ENCODE results near the gene SH3YL1. TPM values are rescaled to one million over a fixed set of nuclear protein-coding genes. Genes with fewer than 3 reads are reported as not detected.

SH3YL1 gene
- total RNA-seq, 1 donor from 2014 or later, result 61.4 TPM

DNA sequence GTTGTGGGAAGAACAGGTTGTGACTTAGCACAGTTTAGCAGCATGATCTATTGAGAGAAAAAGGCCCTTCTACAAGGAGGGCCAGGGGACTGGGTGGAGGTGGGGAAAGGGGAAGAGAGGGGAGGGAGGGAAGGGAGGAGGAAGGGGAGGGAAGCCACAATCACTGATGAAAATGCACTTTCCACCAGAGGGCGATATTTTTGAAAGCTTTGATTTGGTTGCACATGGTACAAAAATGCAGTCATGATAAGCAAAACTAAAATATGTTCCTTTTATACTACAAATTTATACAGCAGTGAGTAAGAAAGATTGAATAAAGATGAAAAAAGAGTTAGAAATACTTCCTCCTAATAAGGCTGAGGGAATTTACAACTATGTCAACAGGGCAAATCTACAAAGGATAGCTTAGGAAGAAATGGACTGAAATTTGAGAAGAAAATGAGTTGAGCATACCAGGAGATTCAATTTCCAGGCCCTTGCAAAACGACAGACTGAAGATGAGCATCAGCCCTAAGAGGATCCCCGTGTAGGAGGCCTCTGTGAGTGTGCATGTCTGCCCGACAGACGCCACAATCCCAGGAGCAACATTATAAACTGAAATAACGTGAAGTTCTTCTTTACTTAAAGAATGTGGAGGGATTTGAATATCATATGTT, 17.2 kb downstream of the SH3YL1 start:
- Mint-ChIP-seq H3K4me1 (ENCODE audit: unreplicated experiment) (peaks cover 19% of the 10 kb centered on the region), H3K4me3 (no peak overlapping the region), H3K27ac (peak overlapping the region; percentile 61), H3K36me3 (peaks cover 42% of the 10 kb centered on the region), H3K27me3 (no peaks in the 10 kb centered on the region), H3K9me3 (no peaks in the 10 kb centered on the region)
- TF ChIP-seq, protein P1, sequence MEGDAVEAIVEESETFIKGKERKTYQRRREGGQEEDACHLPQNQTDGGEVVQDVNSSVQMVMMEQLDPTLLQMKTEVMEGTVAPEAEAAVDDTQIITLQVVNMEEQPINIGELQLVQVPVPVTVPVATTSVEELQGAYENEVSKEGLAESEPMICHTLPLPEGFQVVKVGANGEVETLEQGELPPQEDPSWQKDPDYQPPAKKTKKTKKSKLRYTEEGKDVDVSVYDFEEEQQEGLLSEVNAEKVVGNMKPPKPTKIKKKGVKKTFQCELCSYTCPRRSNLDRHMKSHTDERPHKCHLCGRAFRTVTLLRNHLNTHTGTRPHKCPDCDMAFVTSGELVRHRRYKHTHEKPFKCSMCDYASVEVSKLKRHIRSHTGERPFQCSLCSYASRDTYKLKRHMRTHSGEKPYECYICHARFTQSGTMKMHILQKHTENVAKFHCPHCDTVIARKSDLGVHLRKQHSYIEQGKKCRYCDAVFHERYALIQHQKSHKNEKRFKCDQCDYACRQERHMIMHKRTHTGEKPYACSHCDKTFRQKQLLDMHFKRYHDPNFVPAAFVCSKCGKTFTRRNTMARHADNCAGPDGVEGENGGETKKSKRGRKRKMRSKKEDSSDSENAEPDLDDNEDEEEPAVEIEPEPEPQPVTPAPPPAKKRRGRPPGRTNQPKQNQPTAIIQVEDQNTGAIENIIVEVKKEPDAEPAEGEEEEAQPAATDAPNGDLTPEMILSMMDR (conservative IDR thresholded peaks at IDR 0.05), result peak; percentile 78
- no peak for DNase-seq (ENCODE audit: extremely low spot score, unreplicated experiment)

DNA sequence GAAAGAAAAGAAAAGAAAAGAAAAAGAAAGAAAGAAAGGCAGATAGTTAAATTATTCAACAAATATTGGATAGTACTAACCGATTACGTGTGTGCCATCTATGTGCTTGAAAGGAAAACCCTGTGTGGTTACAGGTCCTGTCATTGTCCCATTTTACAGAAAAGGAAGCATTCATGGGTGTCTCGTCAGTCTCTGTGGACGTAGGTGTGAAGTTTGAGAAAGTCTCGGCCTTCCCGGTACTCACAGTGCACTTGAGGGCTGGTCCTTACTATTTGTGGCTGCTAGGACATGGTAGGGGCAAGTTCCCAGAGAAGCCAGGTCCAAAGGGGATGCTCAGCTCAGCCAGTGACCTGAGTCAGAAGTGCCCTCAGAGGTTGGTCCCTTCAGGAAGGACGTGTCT, 19.3 kb downstream of the SH3YL1 start:
- Mint-ChIP-seq H3K27me3 (no peaks in the 10 kb centered on the region), H3K4me3 (no peak overlapping the region), H3K27ac (no peak overlapping the region), H3K4me1 (ENCODE audit: unreplicated experiment) (peaks cover 13% of the 10 kb centered on the region), H3K9me3 (no peaks in the 10 kb centered on the region), H3K36me3 (peaks cover 49% of the 10 kb centered on the region)
- no peak for DNase-seq (ENCODE audit: extremely low spot score, unreplicated experiment)
- TF ChIP-seq, protein P1 (conservative IDR thresholded peaks at IDR 0.05), result no peak

DNA sequence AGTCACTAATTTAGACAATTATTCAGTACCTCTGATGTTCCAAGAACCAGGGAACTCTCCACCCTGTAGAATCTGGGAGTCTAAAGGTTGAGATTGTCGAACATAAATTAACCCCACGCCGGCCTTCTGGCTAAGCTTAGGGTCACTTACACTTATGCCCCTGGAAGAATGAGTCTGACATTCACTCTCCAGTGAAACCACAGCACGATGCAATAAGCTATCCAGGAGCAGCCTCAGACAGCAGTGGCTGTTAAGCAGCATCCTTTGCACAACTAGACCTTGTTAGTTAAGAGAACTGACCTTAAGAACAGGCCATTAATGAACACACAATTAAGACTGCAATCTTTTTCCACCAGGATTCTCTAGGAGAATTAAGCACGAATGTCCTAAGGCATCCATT, 25.0 kb downstream of the SH3YL1 start:
- no peaks in the 10 kb centered on the region for H3K9me3 Mint-ChIP-seq
- H3K4me3 Mint-ChIP-seq, result no peak overlapping the region
- DNase-seq (ENCODE audit: extremely low spot score, unreplicated experiment), result no peak
- peak overlapping the region; percentile 39 for H3K27ac Mint-ChIP-seq
- peaks cover 40% of the 10 kb centered on the region for H3K36me3 Mint-ChIP-seq
- H3K27me3 Mint-ChIP-seq, result no peaks in the 10 kb centered on the region
- TF ChIP-seq, protein P1 (conservative IDR thresholded peaks at IDR 0.05), result no peak
- no peaks in the 10 kb centered on the region for H3K4me1 Mint-ChIP-seq (ENCODE audit: unreplicated experiment)

DNA sequence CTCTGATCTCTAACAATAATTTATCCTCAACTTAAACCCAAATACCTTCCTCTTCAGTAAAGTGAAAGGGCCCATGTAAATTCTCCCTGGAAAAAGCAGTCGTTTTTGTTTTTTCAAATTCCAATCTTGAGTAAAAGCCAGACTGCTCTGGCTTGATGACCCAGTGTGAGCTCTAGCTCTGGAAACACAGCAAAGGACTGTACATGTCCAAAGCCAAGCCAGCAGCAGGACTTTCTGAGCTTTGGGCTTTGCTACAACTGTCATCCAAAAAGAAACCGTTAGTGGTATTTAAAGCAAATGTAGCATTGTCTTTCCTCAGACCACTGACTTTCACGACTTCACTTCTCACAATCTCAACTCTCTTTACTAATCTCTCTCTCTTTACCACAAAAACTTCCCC, 25.4 kb downstream of the SH3YL1 start:
- Mint-ChIP-seq H3K36me3 (peaks cover 41% of the 10 kb centered on the region), H3K4me1 (ENCODE audit: unreplicated experiment) (no peaks in the 10 kb centered on the region), H3K4me3 (no peak overlapping the region), H3K9me3 (no peaks in the 10 kb centered on the region), H3K27me3 (no peaks in the 10 kb centered on the region), H3K27ac (peak overlapping the region; percentile 39)
- DNase-seq (ENCODE audit: extremely low spot score, unreplicated experiment), result no peak
- TF ChIP-seq, protein P1 (conservative IDR thresholded peaks at IDR 0.05), result no peak

DNA sequence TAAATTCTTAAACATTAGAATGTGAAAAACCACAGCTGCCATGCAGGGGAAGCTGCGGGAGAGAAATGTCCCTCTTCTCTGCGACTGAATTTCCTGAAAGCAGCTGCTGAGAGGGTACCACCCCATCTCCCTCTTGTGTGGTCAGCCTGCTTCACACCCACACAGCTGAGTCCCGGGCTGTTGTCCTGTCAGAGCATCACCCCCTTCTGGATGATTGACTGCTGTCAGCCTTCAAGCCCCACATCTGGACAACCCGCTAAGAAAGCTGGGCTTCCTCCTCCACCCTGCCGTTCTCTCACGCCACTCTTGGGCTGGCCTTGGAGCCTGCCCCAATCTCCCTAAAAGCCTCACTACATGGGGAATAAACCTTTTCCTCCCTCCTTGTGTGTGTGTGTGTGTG, 26.0 kb downstream of the SH3YL1 start:
- Mint-ChIP-seq H3K27me3 (no peaks in the 10 kb centered on the region), H3K36me3 (peaks cover 36% of the 10 kb centered on the region), H3K27ac (no peak overlapping the region), H3K4me3 (no peak overlapping the region), H3K4me1 (ENCODE audit: unreplicated experiment) (no peaks in the 10 kb centered on the region), H3K9me3 (no peaks in the 10 kb centered on the region)
- TF ChIP-seq, protein P1 (conservative IDR thresholded peaks at IDR 0.05), result no peak
- no peak for DNase-seq (ENCODE audit: extremely low spot score, unreplicated experiment)

All from type B pancreatic cell (in vitro differentiated cells).